Mammary epithelial cell (primary cell): ENCODE measurements around the gene KCNQ2.

Experiments
- CTCF ChIP-seq, 2 donors: IDR thresholded peaks in 1 of 2; conservative IDR thresholded peaks in 1 of 2; 2 replicates each; pipeline ENCODE4 v1.5.1; 2011 to 2012; ENCODE audit warnings: inconsistent platforms in 2 of 2, low read length in 2 of 2, mild to moderate bottlenecking in 2 of 2, control low read depth in 1 of 2, low read depth in 1 of 2; ENCODE audit not compliant: insufficient read depth in 1 of 2; ENCODE audit errors: extremely low read depth in 1 of 2
- EZH2 ChIP-seq: IDR thresholded peaks from 2 replicates; pipeline ENCODE4 v1.6.1; 2012; ENCODE audit warnings: low read length, inconsistent platforms, borderline replicate concordance

- TF ChIP-seq CTCF (conservative IDR thresholded peaks at IDR 0.05 in 1 of 2, IDR thresholded peaks at IDR 0.05 in 1 of 2; ENCODE audit: extremely low read depth in 1 of 2, insufficient read depth in 1 of 2, low read depth in 1 of 2, low read length in 2 of 2): no peak
- TF ChIP-seq EZH2: no peak
Measured at GRCh38 chr20:63467294-63468083, 5.0 kb downstream of the KCNQ2 start.
